Naive thymus-derived CD8-positive, alpha-beta T cell (primary cell): ENCODE data around the gene CALN1. TPM values are rescaled to one million over a fixed set of nuclear protein-coding genes. Genes with fewer than 3 reads are reported as not detected.
"Not testable (repeated sequence)": the region's sequence is repeated elsewhere in the genome, so short reads cannot be mapped to it uniquely, and the experiment has no call there.

Experiments
- ATAC-seq, 2 donors: fragments of 150-1000 bp; cut with Tn5 transposase in 1 of 2; sonication (Bioruptor Pico), chemical (Tn5 transposase) in 1 of 2; 1 replicate in 1 of 2; 2 replicates in 1 of 2; pipeline ENCODE4 v1.10.0; 2021; ENCODE audit warnings: mild to moderate bottlenecking in 2 of 2, moderate library complexity in 2 of 2
- POLR2A ChIA-PET: fragments of 350-600 bp; sonication (Branson Sonifier 250); formaldehyde crosslinking; loops from one replicate; lab custom pipeline; 2021; ENCODE audit warnings: antibody characterized with exemption; lab: Charles Lee
- DNase-seq, 10 donors: peaks; one replicate each; pipeline versions ENCODE4 v3.0.0 to v3.0.0-alpha.2; 2020 to 2022
- H3K27ac Mint-ChIP-seq, 10 donors: one replicate each; pipeline ENCODE4 v1.8.0; 2020 to 2022; ENCODE audit warnings: mild to moderate bottlenecking in 10 of 10, mixed read lengths in 10 of 10, moderate library complexity in 4 of 10, inconsistent platforms in 1 of 10
- H3K27me3 Mint-ChIP-seq, 5 donors: one replicate each; pipeline ENCODE4 v1.8.0; 2021 to 2022; ENCODE audit warnings: mixed read lengths in 5 of 5
- H3K36me3 Mint-ChIP-seq, 3 donors: one replicate each; pipeline ENCODE4 v1.8.0; 2020 to 2022; ENCODE audit warnings: mixed read lengths in 3 of 3, mild to moderate bottlenecking in 2 of 3, inconsistent platforms in 1 of 3
- H3K4me1 Mint-ChIP-seq, 4 donors: one replicate each; pipeline ENCODE4 v1.8.0; 2021 to 2022; ENCODE audit warnings: mixed read lengths in 4 of 4
- H3K4me3 Mint-ChIP-seq, 10 donors: one replicate each; pipeline ENCODE4 v1.8.0; 2020 to 2022; ENCODE audit warnings: mild to moderate bottlenecking in 10 of 10, mixed read lengths in 10 of 10, moderate library complexity in 6 of 10, inconsistent platforms in 1 of 10
- H3K9me3 Mint-ChIP-seq, 9 donors: one replicate each; pipeline ENCODE4 v1.8.0; 2020 to 2022; ENCODE audit warnings: mixed read lengths in 9 of 9, mild to moderate bottlenecking in 3 of 9, inconsistent platforms in 1 of 9, moderate library complexity in 1 of 9
- polyA plus RNA-seq, 3 donors: library from polyadenylated mRNA; unstranded; fragments of 300-500 nt; fragmentation: Illumina TruSeq; gene quantifications; one replicate each; pipeline ENCODE4 v1.2.3, GENCODE V29; 2021
- total RNA-seq, 8 experiments: library from RNA in 2 of 8; stranded (reverse) in 2 of 8; gene quantifications; one replicate each; pipeline ENCODE4 v1.2.3 and lab custom pipeline; 2021 to 2026

The CALN1 gene
- total and polyA plus RNA-seq, 5 experiments from 2014 or later, result 0.15 TPM; not detected in 4

DNA sequence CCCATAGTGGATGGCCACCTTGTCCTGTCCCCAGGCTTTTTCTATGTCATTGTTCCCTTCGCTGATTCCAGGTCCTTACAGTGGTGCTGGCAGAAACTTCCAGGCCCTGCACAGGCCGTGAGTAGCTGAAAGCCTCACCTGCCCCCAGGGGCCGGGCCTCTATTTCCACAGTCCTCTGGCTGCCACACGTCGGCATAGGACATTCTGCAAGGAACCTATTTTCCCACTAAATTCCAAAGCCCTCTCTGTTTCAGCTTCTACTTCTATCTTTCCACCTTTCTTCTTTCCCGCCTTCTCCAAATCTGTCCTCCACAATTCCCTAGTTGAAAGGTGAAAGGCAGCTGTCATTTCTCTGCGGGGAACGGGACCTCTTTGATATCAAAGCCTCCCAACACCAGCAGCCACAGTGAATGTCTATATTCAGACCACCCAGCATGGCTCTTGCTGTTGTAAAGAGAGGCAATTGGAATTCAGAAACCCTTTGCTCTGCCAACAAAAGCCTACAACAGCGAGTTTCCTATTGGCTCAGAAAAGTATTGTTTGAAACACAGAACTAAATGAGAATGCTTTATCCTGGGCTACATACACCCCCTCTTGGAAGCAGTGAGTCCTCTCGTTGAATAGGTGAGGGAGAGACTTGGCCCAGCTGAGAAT, 672.5 kb downstream of the CALN1 start:
- DNase-seq, result no peak
- Mint-ChIP-seq H3K4me3 (no peak overlapping the region), H3K27ac (no peak overlapping the region), H3K4me1 (peaks cover 0 to 1% (median 0%) of the 10 kb centered on the region in 4 donors), H3K9me3 (peaks cover 0 to 6% (median 0%) of the 10 kb centered on the region in 9 donors), H3K36me3 (no peaks in the 10 kb centered on the region), H3K27me3 (peaks cover 0 to 7% (median 0%) of the 10 kb centered on the region in 5 donors)
- POLR2A ChIA-PET, result no interaction called here
- no peak for ATAC-seq

DNA sequence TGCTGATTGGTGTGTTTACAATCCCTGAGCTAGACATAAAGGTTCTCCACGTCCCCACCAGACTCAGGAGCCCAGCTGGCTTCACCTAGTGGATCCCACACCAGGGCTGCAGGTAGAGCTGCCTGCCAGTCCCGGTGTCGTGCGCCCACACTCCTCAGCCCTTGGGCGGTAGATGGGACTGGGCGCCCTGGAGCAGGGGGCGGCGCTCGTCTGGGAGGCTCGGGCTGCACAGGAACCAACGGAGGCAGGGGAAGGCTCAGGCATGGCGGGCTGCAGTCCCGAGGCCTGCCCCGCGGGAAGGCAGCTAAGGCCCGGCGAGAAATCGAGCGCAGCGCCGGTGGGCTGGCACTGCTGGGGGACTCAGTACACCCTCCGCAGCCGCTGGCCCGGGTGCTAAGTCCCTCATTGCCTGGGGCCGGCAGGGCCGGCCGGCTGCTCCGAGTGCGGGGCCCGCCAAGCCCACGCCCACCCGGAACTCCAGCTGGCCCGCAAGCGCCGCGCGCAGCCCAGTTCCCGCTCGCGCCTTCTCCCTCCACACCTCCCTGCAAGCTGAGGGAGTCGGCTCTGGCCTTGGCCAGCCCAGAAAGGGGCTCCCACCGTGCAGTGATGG, 674.1 kb downstream of the CALN1 start:
- H3K27me3 Mint-ChIP-seq, result peaks cover 0 to 10% (median 3%) of the 10 kb centered on the region in 5 donors
- ATAC-seq, DNase-seq, H3K4me1 Mint-ChIP-seq, H3K27ac Mint-ChIP-seq, H3K9me3 Mint-ChIP-seq, H3K4me3 Mint-ChIP-seq, H3K36me3 Mint-ChIP-seq, POLR2A ChIA-PET: not testable (repeated sequence)

DNA sequence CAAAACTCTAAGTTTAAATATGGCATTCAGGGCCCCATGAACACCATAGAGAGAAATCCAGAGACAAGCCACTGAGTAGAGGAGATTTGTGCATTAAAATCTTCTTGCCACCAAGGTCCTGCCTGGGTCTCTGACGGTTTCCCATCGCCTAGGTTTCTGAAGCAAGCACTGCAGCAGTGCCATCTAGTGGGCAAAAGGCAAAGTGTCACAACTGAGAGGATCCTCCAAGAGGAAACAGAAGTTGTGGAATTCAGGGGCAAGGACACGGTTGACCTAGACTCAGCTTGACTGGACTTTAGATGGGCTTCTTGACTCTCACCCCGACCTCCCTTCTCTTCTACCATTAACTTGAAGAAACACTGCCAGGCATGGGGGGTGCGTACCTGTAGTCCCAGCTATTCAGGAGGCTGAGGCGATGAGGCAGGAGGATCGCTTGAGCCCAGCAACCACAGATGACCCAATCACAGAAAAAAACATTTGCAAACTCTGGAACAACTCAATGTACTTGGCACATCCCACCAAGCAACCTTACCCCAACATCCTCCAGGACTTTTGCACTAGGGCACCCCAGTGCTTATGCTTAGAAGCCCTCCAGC, 676.1 kb downstream of the CALN1 start:
- H3K4me3 Mint-ChIP-seq, result no peak overlapping the region
- H3K36me3 Mint-ChIP-seq, result no peaks in the 10 kb centered on the region
- peaks cover 0 to 2% (median 0%) of the 10 kb centered on the region in 9 donors for H3K9me3 Mint-ChIP-seq
- no peak overlapping the region for H3K27ac Mint-ChIP-seq
- H3K27me3 Mint-ChIP-seq, result peaks cover 3 to 25% (median 13%) of the 10 kb centered on the region in 5 donors
- DNase-seq, result peak in 3 of 10 donors; percentile 3 to 25 (median 18)
- no peak for ATAC-seq
- POLR2A ChIA-PET, result no interaction called here
- peaks cover 0 to 10% (median 3%) of the 10 kb centered on the region in 4 donors for H3K4me1 Mint-ChIP-seq

DNA sequence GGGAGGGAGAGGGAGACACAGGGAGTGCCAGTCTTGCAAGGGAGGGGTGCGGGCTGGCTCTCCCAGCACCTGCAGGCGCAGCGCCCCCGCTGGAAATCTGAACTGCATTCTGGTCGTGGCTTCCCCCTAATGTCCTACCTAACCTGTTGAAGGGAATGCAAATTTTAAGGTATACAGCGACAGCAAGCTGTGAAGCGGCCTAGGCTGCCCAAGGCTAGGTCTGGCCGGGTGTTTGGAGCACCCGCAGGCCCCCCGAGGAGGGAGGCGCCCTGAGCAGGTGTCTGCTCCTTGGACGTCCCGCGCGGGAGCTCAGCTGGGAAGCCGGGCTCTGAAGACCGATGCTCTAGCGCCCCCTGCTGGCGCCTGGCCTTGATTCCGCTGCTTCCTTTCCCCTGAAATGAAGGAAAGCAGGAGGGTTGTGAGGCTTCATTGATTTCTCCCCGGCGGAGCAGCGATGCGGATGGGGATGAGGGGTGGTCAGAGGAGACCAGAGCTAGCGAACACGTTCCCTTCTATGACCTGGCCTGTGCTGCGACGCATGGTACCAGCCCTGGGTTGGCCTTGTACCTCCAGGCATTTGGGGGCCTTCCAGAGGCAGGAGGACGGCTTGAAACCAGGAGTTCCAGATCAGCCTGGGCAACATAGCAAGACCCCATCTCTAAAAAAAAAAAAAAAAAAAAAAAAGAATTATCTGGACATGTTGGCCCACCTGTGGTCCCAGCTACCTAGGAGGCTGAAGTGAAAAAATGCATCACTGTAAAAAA, 678.8 kb downstream of the CALN1 start:
- DNase-seq (peak; percentile 11 to 69 (median 36)), ATAC-seq (no peak)
- Mint-ChIP-seq H3K27me3 (peaks cover 3 to 25% (median 13%) of the 10 kb centered on the region in 5 donors), H3K4me3 (no peak overlapping the region), H3K4me1 (peaks cover 0 to 10% (median 3%) of the 10 kb centered on the region in 4 donors), H3K9me3 (peaks cover 0 to 2% (median 0%) of the 10 kb centered on the region in 9 donors), H3K36me3 (no peaks in the 10 kb centered on the region), H3K27ac (no peak overlapping the region)
- POLR2A ChIA-PET, result no interaction called here

DNA sequence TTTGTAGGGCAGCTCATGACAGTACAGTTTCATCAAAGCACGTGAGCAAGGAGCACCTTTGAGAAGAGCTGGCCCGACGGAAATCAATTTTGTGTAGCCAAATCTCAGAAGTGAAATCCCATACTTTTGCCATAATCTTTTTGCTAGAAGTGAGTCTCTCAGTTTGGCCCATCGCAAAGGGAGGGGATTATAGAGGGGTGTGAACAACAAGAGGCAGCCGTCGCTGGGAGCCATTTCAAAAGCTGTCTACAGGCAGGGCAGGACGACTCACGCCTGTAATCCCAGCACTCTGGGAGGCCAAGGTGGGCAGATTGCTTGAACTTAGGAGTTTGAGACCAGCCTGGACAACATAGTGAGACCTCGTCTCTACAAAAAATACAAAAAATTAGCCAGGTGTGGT, 680.4 kb downstream of the CALN1 start:
- Mint-ChIP-seq H3K27ac (no peak overlapping the region), H3K4me3 (no peak overlapping the region), H3K36me3 (no peaks in the 10 kb centered on the region), H3K4me1 (peaks cover 0 to 10% (median 3%) of the 10 kb centered on the region in 4 donors), H3K27me3 (peaks cover 3 to 25% (median 13%) of the 10 kb centered on the region in 5 donors), H3K9me3 (peaks cover 0 to 4% (median 0%) of the 10 kb centered on the region in 9 donors)
- no peak for ATAC-seq
- POLR2A ChIA-PET, result no interaction called here
- DNase-seq, result no peak
